NCI-H774 (cell line): ENCODE data around the gene DIPK1B.
"Not testable (repeated sequence)": the region's sequence is repeated elsewhere in the genome, so short reads cannot be mapped to it uniquely, and the experiment has no call there.

Experiments
- DNase-seq: peaks from one replicate; lab custom pipeline; 2025; lab: John Stamatoyannopoulos, UW

DIPK1B gene

GRCh38 chr9:136698635-136699246 lies 13.6 kb upstream of the DIPK1B start:
- DNase-seq = no peak

GRCh38 chr9:136700304-136700703 lies 12.1 kb upstream of the DIPK1B start:
- no peak for DNase-seq

GRCh38 chr9:136700959-136701667 lies 11.3 kb upstream of the DIPK1B start:
- no peak for DNase-seq

GRCh38 chr9:136701668-136702053 lies 10.7 kb upstream of the DIPK1B start:
- DNase-seq = no peak

- DNase-seq = no peak
Observed at GRCh38 chr9:136703276-136703860, 9.0 kb upstream of the DIPK1B start.

GRCh38 chr9:136704741-136705140 lies 7.6 kb upstream of the DIPK1B start:
- DNase-seq = not testable (repeated sequence)

GRCh38 chr9:136705564-136705963 lies 6.8 kb upstream of the DIPK1B start:
- no peak for DNase-seq

GRCh38 chr9:136707011-136707410 lies 5.4 kb upstream of the DIPK1B start:
- no peak for DNase-seq

GRCh38 chr9:136707849-136708517 lies 4.4 kb upstream of the DIPK1B start:
- DNase-seq = no peak

- DNase-seq = no peak
Observed at GRCh38 chr9:136709454-136710109, 2.8 kb upstream of the DIPK1B start.

GRCh38 chr9:136710543-136710942 lies 1.8 kb upstream of the DIPK1B start:
- DNase-seq = no peak

- not testable (repeated sequence) for DNase-seq
Observed at GRCh38 chr9:136711219-136711648, 1.1 kb upstream of the DIPK1B start.

GRCh38 chr9:136712690-136713544 lies 545 bp downstream of the DIPK1B start:
- no peak for DNase-seq

- no peak for DNase-seq
Observed at GRCh38 chr9:136713550-136713949, 1.2 kb downstream of the DIPK1B start.

- no peak for DNase-seq
Observed at GRCh38 chr9:136714096-136714892, 1.9 kb downstream of the DIPK1B start.

GRCh38 chr9:136714893-136715274 lies 2.5 kb downstream of the DIPK1B start:
- no peak for DNase-seq

- no peak for DNase-seq
Observed at GRCh38 chr9:136717399-136717798, 5.0 kb downstream of the DIPK1B start.

GRCh38 chr9:136718345-136719194 lies 6.2 kb downstream of the DIPK1B start:
- DNase-seq = no peak

- no peak for DNase-seq
Observed at GRCh38 chr9:136719195-136719880, 7.0 kb downstream of the DIPK1B start.
